GM23338 (cell line): ENCODE data around the gene CRADD. TPM values are rescaled to one million over a fixed set of nuclear protein-coding genes. Genes with fewer than 3 reads are reported as not detected.
A peak's percentile ranks its signal among the peaks of the same experiment; 100 is the strongest.

Experiments used
- ATAC-seq: fragments of 200-7000 bp; cut with Tn5 transposase; 3 replicates; pipeline ENCODE4 v1.9.1; 2020
- DNase-seq: peaks from one replicate; pipeline ENCODE4 v3.0.0-alpha.2; 2015; ENCODE audit warnings: low spot score
- H2AFZ ChIP-seq: fragments of 200-600 bp; sonication (generic); 2 replicates; pipeline ENCODE4 v1.8.0; 2016; ENCODE audit warnings: antibody characterized with exemption, mild to moderate bottlenecking, moderate library complexity
- H3F3A ChIP-seq: fragments of 200-600 bp; sonication (generic); replicated peaks from 2 replicates; pipeline ENCODE4 v1.8.0; 2017; ENCODE audit warnings: antibody characterized with exemption, mixed run types, low read depth
- H3K27ac ChIP-seq: fragments of 200-600 bp; sonication (generic); 2 replicates; pipeline ENCODE4 v1.6.1; 2016; ENCODE audit warnings: low read depth
- H3K27me3 ChIP-seq: fragments of 200-600 bp; sonication (generic); 2 replicates; pipeline ENCODE4 v1.8.0; 2016; ENCODE audit warnings: mild to moderate bottlenecking, mixed run types, moderate library complexity; ENCODE audit not compliant: insufficient read depth
- H3K36me3 ChIP-seq: fragments of 200-600 bp; sonication (generic); 2 replicates; pipeline ENCODE4 v1.8.0; 2016; ENCODE audit warnings: mild to moderate bottlenecking; ENCODE audit not compliant: insufficient read depth
- H3K4me1 ChIP-seq: fragments of 200-600 bp; sonication (generic); 2 replicates; pipeline ENCODE4 v1.8.0; 2016; ENCODE audit warnings: mild to moderate bottlenecking, moderate library complexity; ENCODE audit not compliant: insufficient read depth
- H3K4me2 ChIP-seq: fragments of 200-600 bp; sonication (generic); 2 replicates; pipeline ENCODE4 v1.7.1; 2017; ENCODE audit warnings: mixed run types
- H3K4me3 ChIP-seq: fragments of 200-600 bp; sonication (generic); 2 replicates; pipeline ENCODE4 v1.6.1; 2016; ENCODE audit warnings: mixed run types
- H3K79me2 ChIP-seq: fragments of 200-600 bp; sonication (generic); replicated peaks from 2 replicates; pipeline ENCODE4 v1.8.0; 2017; ENCODE audit warnings: mild to moderate bottlenecking; ENCODE audit not compliant: insufficient read depth
- H3K9me2 ChIP-seq: fragments of 200-600 bp; sonication (generic); 2 replicates; pipeline ENCODE4 v1.8.0; 2017; ENCODE audit not compliant: insufficient read depth
- H4K20me1 ChIP-seq: fragments of 200-600 bp; sonication (generic); replicated peaks from 2 replicates; pipeline ENCODE4 v1.8.0; 2017; ENCODE audit warnings: mild to moderate bottlenecking; ENCODE audit not compliant: insufficient read depth
- H3K27ac Mint-ChIP-seq: 2 replicates; pipeline ENCODE4 v1.8.0; 2020; ENCODE audit warnings: inconsistent platforms, mild to moderate bottlenecking, moderate library complexity, mixed read lengths
- H3K27me3 Mint-ChIP-seq: 3 replicates; pipeline ENCODE4 v1.8.0; 2022; ENCODE audit warnings: low read depth, mild to moderate bottlenecking, moderate library complexity, mixed read lengths, inconsistent platforms; ENCODE audit not compliant: insufficient read depth, poor library complexity
- H3K36me3 Mint-ChIP-seq: 3 replicates; pipeline ENCODE4 v1.8.0; 2021; ENCODE audit warnings: low read depth, mild to moderate bottlenecking, inconsistent platforms, moderate library complexity, mixed read lengths
- H3K4me1 Mint-ChIP-seq: 3 replicates; pipeline ENCODE4 v1.8.0; 2020; ENCODE audit warnings: mild to moderate bottlenecking, inconsistent platforms, mixed read lengths
- H3K4me3 Mint-ChIP-seq: 3 replicates; pipeline ENCODE4 v1.8.0; 2021; ENCODE audit warnings: moderate library complexity, mild to moderate bottlenecking, inconsistent platforms, mixed read lengths
- H3K9me3 Mint-ChIP-seq: 3 replicates; pipeline ENCODE4 v1.8.0; 2020; ENCODE audit warnings: moderate library complexity, mild to moderate bottlenecking, inconsistent platforms, mixed read lengths
- JUNB ChIP-seq: IDR thresholded peaks from one replicate; pipeline ENCODE4 v1.6.1; 2016; ENCODE audit warnings: antibody characterized with exemption; ENCODE audit not compliant: unreplicated experiment
- polyA plus RNA-seq: library from polyadenylated mRNA; unstranded; fragments of >200 nt; fragmentation: Nextera tagmentation; extraction: Ambion mirVana; gene quantifications from 2 replicates; pipeline ENCODE4 v1.2.1, GENCODE V29; 2016
- total RNA-seq: library from RNA; depleted of rRNA; stranded (reverse); fragments of >200 nt; shearing (Covaris generic); gene quantifications from 2 replicates; pipeline ENCODE4 v1.2.3, GENCODE V29; 2014
- TF ChIP-seq, protein P1 (sequence below), 2 experiments: fragments of 200-600 bp in 1 of 2; sonication (generic) in 1 of 2; conservative IDR thresholded peaks; 2 replicates each; pipeline versions ENCODE4 v1.5.1 to v1.6.1; 2016 to 2017; ENCODE audit warnings: antibody characterized with exemption in 2 of 2, low read depth in 2 of 2, mild to moderate bottlenecking in 2 of 2, moderate library complexity in 1 of 2
- TF ChIP-seq, protein P2 (sequence below): fragments of 250-450 bp; sonication (Bioruptor Pico); IDR thresholded peaks from 2 replicates; pipeline ENCODE4 v1.5.0; 2020; ENCODE audit warnings: mild to moderate bottlenecking, moderate library complexity

The CRADD gene
- total and polyA plus RNA-seq, 2 experiments from 2014 or later = 6.3 to 27.9 TPM

- H3K9me2 ChIP-seq = peaks cover 7% of the 10 kb centered on the region; the same call in 1 of the 2 replicates
- TF ChIP-seq, protein P1, sequence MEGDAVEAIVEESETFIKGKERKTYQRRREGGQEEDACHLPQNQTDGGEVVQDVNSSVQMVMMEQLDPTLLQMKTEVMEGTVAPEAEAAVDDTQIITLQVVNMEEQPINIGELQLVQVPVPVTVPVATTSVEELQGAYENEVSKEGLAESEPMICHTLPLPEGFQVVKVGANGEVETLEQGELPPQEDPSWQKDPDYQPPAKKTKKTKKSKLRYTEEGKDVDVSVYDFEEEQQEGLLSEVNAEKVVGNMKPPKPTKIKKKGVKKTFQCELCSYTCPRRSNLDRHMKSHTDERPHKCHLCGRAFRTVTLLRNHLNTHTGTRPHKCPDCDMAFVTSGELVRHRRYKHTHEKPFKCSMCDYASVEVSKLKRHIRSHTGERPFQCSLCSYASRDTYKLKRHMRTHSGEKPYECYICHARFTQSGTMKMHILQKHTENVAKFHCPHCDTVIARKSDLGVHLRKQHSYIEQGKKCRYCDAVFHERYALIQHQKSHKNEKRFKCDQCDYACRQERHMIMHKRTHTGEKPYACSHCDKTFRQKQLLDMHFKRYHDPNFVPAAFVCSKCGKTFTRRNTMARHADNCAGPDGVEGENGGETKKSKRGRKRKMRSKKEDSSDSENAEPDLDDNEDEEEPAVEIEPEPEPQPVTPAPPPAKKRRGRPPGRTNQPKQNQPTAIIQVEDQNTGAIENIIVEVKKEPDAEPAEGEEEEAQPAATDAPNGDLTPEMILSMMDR (conservative IDR thresholded peaks at IDR 0.05; ENCODE audit: low read depth in 2 of 2) = no peak
- no peak for TF ChIP-seq JUNB
- TF ChIP-seq, protein P2, sequence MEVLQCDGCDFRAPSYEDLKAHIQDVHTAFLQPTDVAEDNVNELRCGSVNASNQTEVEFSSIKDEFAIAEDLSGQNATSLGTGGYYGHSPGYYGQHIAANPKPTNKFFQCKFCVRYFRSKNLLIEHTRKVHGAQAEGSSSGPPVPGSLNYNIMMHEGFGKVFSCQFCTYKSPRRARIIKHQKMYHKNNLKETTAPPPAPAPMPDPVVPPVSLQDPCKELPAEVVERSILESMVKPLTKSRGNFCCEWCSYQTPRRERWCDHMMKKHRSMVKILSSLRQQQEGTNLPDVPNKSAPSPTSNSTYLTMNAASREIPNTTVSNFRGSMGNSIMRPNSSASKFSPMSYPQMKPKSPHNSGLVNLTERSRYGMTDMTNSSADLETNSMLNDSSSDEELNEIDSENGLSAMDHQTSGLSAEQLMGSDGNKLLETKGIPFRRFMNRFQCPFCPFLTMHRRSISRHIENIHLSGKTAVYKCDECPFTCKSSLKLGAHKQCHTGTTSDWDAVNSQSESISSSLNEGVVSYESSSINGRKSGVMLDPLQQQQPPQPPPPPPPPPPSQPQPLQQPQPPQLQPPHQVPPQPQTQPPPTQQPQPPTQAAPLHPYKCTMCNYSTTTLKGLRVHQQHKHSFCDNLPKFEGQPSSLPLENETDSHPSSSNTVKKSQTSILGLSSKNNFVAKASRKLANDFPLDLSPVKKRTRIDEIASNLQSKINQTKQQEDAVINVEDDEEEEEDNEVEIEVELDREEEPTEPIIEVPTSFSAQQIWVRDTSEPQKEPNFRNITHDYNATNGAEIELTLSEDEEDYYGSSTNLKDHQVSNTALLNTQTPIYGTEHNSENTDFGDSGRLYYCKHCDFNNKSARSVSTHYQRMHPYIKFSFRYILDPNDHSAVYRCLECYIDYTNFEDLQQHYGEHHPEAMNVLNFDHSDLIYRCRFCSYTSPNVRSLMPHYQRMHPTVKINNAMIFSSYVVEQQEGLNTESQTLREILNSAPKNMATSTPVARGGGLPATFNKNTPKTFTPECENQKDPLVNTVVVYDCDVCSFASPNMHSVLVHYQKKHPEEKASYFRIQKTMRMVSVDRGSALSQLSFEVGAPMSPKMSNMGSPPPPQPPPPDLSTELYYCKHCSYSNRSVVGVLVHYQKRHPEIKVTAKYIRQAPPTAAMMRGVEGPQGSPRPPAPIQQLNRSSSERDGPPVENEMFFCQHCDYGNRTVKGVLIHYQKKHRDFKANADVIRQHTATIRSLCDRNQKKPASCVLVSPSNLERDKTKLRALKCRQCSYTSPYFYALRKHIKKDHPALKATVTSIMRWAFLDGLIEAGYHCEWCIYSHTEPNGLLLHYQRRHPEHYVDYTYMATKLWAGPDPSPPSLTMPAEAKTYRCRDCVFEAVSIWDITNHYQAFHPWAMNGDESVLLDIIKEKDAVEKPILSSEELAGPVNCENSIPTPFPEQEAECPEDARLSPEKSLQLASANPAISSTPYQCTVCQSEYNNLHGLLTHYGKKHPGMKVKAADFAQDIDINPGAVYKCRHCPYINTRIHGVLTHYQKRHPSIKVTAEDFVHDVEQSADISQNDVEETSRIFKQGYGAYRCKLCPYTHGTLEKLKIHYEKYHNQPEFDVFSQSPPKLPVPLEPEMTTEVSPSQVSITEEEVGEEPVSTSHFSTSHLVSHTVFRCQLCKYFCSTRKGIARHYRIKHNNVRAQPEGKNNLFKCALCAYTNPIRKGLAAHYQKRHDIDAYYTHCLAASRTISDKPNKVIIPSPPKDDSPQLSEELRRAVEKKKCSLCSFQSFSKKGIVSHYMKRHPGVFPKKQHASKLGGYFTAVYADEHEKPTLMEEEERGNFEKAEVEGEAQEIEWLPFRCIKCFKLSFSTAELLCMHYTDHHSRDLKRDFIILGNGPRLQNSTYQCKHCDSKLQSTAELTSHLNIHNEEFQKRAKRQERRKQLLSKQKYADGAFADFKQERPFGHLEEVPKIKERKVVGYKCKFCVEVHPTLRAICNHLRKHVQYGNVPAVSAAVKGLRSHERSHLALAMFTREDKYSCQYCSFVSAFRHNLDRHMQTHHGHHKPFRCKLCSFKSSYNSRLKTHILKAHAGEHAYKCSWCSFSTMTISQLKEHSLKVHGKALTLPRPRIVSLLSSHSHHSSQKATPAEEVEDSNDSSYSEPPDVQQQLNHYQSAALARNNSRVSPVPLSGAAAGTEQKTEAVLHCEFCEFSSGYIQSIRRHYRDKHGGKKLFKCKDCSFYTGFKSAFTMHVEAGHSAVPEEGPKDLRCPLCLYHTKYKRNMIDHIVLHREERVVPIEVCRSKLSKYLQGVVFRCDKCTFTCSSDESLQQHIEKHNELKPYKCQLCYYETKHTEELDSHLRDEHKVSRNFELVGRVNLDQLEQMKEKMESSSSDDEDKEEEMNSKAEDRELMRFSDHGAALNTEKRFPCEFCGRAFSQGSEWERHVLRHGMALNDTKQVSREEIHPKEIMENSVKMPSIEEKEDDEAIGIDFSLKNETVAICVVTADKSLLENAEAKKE (CRISPR knock-in tag) = no peak
- Mint-ChIP-seq H3K27me3 (peaks cover 6% of the 10 kb centered on the region), H3K4me3 (no peak overlapping the region), H3K9me3 (no peaks in the 10 kb centered on the region; the same call in 2 of the 3 replicates), H3K27ac (no peak overlapping the region), H3K36me3 (0 out of 3 replicates have a peak, but pooled peaks cover 2% of the 10 kb centered on the region), H3K4me1 (peaks cover 25% of the 10 kb centered on the region)
- H4K20me1 ChIP-seq = no peaks in the 10 kb centered on the region
- DNase-seq (no peak), ATAC-seq (no peak)
- no peak overlapping the region for H3K4me2 ChIP-seq
- H2AFZ ChIP-seq = peak overlapping the region; percentile 84
- no peak overlapping the region for H3K4me3 ChIP-seq
- H3K27me3 ChIP-seq = no peaks in the 10 kb centered on the region
- H3K79me2 ChIP-seq = no peaks in the 10 kb centered on the region
- no peak overlapping the region for H3K27ac ChIP-seq
- no peaks in the 10 kb centered on the region for H3K36me3 ChIP-seq
- H3F3A ChIP-seq = 0 out of 2 replicates have a peak, but pooled peaks cover 3% of the 10 kb centered on the region
- H3K4me1 ChIP-seq = peaks cover 8% of the 10 kb centered on the region
Measured at GRCh38 chr12:93674386-93674785, 2.8 kb upstream of the CRADD start.
